ENCODE results near the gene FBXO36.

GRCh38 chr2:229971298-229971790, 49.0 kb downstream of the FBXO36 start:
- no peak for TF ChIP-seq CTCF (optimal IDR thresholded peaks at IDR 0.05 in 1 of 3, IDR thresholded peaks at IDR 0.05 in 1 of 3, conservative IDR thresholded peaks at IDR 0.05 in 1 of 3; ENCODE audit: extremely low read depth in 1 of 3, insufficient read depth in 2 of 3, low read length in 3 of 3)
- no peak for TF ChIP-seq EZH2 (IDR thresholded peaks at IDR 0.05; ENCODE audit: low read length)

Measured in keratinocyte (primary cell).